GM18498 (cell line): ENCODE measurements around the gene GK2.
A peak's percentile ranks its signal among the peaks of the same experiment; 100 is the strongest.

Source experiments
- ATAC-seq: cut with Tn5 transposase; IDR thresholded peaks from one replicate; pipeline ENCODE4 v1.9.1; 2021; ENCODE audit warnings: mild to moderate bottlenecking, moderate library complexity; ENCODE audit not compliant: unreplicated experiment

Gene GK2

GRCh38 chr4:79408063-79408462 is at the start of gene GK2:
GK2 (minus strand) TSS chr4:79408228; CDS start chr4:79408200, 28 bp downstream.
- ATAC-seq: no peak

GRCh38 chr4:79455216-79455615 is 47.2 kb upstream of the GK2 start:
- no peak for ATAC-seq

GRCh38 chr4:79454656-79455055 is 46.6 kb upstream of the GK2 start:
- no peak for ATAC-seq

GRCh38 chr4:79450053-79450452 is 42.0 kb upstream of the GK2 start:
- ATAC-seq: no peak

- no peak for ATAC-seq
Measured at GRCh38 chr4:79446145-79446544, 38.1 kb upstream of the GK2 start.

GRCh38 chr4:79445371-79445781 is 37.3 kb upstream of the GK2 start:
- no peak for ATAC-seq

- no peak for ATAC-seq
Measured at GRCh38 chr4:79442422-79442821, 34.4 kb upstream of the GK2 start.

- no peak for ATAC-seq
Measured at GRCh38 chr4:79439489-79439888, 31.5 kb upstream of the GK2 start.

- no peak for ATAC-seq
Measured at GRCh38 chr4:79431839-79432238, 23.8 kb upstream of the GK2 start.

- no peak for ATAC-seq
Measured at GRCh38 chr4:79429113-79429903, 21.3 kb upstream of the GK2 start.

GRCh38 chr4:79426989-79427388 is 19.0 kb upstream of the GK2 start:
- ATAC-seq: no peak

GRCh38 chr4:79425586-79425985 is 17.6 kb upstream of the GK2 start:
- no peak for ATAC-seq

GRCh38 chr4:79421483-79421882 is 13.5 kb upstream of the GK2 start:
- no peak for ATAC-seq

GRCh38 chr4:79413886-79414285 is 5.9 kb upstream of the GK2 start:
- no peak for ATAC-seq

- ATAC-seq: no peak
Measured at GRCh38 chr4:79413032-79413885, 5.2 kb upstream of the GK2 start.

- ATAC-seq: no peak
Measured at GRCh38 chr4:79404666-79405065, 3.4 kb downstream of the GK2 start.

GRCh38 chr4:79403356-79403755 is 4.7 kb downstream of the GK2 start:
- ATAC-seq: no peak

- ATAC-seq: no peak
Measured at GRCh38 chr4:79402332-79402851, 5.6 kb downstream of the GK2 start.

- peak; percentile 77 for ATAC-seq
Measured at GRCh38 chr4:79399076-79399475, 9.0 kb downstream of the GK2 start.

- no peak for ATAC-seq
Measured at GRCh38 chr4:79397951-79398350, 10.1 kb downstream of the GK2 start.

GRCh38 chr4:79396794-79397193 is 11.2 kb downstream of the GK2 start:
- ATAC-seq: no peak

- no peak for ATAC-seq
Measured at GRCh38 chr4:79395841-79396240, 12.2 kb downstream of the GK2 start.
